ENCODE measurements around the gene GATD1.

Gene GATD1

DNA sequence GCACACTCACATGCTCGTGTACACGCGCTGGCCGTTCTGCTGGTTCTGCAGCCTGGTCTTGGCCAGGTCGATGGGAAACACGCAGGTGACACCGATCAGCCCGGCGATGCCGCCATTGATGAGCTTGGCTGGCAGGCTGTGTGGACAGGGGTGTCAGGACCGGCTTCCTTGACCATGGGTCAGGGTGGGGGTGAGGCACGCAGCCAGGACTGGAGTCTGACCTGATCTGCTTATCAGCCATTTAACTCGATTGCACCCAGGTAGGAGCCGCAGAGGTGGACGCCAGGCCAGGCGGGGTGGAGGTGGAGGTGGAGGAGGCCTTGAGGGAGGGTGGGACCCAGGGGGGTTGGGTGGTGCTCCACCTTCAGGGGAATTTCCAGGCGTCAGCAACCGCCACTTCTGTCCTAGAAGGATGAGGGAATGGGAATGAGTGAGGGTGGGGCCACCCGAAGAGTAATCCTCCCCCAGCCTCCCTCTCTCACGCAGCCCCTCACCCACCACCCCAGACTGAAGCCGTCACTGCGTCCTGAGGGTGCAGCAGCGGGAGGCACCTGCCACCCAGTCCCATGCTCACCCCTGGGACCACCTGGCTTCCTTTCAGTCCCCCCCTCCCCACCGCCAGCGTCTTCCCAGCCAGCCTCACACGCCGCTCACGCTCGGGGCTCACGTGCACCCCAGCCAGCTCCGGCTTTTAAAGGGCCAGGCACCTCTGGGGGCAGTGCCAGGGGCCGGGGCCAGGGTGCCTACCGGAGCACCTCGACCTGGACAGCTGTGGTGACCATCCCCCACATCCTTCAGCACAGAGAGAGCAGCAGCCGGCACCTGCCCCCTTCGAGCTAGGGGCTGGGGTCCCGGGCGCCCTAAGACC, 17.7 kb upstream of the GATD1 start:
- H3K4me3 ChIP-seq (ENCODE audit: low read depth, low read length) = peak overlapping the region; percentile 92
- DNase-seq (ENCODE audit: low read depth) = peak; percentile 41
- TF ChIP-seq, protein P1, sequence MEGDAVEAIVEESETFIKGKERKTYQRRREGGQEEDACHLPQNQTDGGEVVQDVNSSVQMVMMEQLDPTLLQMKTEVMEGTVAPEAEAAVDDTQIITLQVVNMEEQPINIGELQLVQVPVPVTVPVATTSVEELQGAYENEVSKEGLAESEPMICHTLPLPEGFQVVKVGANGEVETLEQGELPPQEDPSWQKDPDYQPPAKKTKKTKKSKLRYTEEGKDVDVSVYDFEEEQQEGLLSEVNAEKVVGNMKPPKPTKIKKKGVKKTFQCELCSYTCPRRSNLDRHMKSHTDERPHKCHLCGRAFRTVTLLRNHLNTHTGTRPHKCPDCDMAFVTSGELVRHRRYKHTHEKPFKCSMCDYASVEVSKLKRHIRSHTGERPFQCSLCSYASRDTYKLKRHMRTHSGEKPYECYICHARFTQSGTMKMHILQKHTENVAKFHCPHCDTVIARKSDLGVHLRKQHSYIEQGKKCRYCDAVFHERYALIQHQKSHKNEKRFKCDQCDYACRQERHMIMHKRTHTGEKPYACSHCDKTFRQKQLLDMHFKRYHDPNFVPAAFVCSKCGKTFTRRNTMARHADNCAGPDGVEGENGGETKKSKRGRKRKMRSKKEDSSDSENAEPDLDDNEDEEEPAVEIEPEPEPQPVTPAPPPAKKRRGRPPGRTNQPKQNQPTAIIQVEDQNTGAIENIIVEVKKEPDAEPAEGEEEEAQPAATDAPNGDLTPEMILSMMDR (IDR thresholded peaks at IDR 0.05; ENCODE audit: insufficient read depth, low read depth, low read length, missing control alignments) = no peak

DNA sequence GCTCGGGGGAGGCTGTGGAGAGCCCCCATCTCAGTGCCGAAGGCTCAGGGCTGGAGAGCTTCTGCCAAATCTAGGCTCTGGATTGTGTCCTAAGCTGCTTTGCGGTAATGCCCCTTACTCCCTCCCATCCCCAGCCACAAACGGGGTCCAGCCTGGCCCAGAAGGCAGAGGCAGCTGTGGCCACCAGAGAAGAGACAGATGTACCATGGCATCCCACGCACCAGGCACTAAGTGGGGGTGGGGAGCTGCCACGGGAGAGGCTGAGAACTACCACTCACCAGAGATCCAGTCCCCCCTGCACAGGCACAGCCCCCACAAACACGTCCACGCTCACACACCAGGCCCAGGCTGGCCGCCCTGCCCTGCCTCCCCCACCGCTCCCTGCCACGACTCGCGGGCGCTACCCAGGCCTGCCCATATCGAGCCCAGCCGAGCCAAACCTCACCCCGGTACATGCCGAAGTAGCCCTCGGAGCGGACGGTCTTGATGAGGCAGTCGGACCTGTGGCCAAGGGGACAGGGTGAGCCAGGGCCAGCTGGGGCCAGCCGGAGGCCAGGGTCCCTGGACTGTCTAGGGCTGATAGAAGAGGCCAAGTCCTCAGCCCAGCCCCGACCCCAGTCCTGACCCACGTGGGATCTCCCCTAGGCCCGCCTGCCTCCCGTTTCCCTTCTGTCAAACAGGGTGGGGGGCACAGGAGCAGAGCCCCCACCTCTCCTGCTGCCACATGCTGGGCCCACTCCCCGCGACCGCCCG, 16.9 kb upstream of the GATD1 start:
- TF ChIP-seq, protein P1 (IDR thresholded peaks at IDR 0.05; ENCODE audit: insufficient read depth, low read depth, low read length, missing control alignments) = no peak
- no peak for DNase-seq (ENCODE audit: low read depth)
- H3K4me3 ChIP-seq (ENCODE audit: low read depth, low read length) = no peak overlapping the region

DNA sequence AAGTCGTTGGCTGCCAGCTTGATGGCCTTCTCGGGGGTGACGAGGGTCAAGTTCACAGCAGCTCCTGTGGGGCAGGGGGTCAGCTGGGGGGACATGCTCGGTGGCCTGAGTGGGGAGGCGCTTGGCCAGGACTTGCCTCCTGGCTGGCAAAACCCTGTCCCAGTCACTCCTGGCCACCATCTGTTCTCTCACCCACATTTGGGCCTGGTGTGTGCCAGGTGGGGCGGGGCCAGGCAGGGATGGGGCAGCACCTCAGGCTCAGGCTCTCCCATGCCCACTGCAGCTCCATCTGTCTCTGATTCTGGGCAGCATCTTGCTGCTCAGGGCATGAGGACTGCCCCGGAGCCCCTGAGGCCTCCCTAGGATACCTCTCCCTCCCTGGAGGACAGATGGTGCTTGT, 16.3 kb upstream of the GATD1 start:
- TF ChIP-seq, protein P1 (IDR thresholded peaks at IDR 0.05; ENCODE audit: insufficient read depth, low read depth, low read length, missing control alignments) = no peak
- DNase-seq (ENCODE audit: low read depth) = no peak
- no peak overlapping the region for H3K4me3 ChIP-seq (ENCODE audit: low read depth, low read length)

DNA sequence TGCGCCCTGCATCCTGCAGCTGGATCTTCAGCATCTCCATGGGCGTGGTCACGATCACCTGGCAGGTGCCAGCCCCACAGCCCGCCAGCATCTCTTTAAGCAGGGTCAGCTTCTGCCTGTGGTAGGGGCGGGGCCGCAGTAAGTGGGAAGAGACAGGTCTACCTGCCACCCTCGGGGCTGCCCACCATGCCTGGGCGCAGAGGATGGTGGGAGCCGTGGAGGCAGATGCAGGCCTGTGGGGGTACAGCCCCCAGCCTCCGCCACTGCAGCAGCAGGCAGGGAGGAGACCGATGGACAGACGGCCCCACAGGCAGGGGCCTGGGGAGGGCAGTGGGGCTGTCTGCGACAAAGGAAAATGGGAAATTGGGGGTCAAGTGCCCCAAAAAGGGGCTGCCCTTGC, 15.6 kb upstream of the GATD1 start:
- no peak overlapping the region for H3K4me3 ChIP-seq (ENCODE audit: low read depth, low read length)
- TF ChIP-seq, protein P1 (IDR thresholded peaks at IDR 0.05; ENCODE audit: insufficient read depth, low read depth, low read length, missing control alignments) = no peak
- no peak for DNase-seq (ENCODE audit: low read depth)

DNA sequence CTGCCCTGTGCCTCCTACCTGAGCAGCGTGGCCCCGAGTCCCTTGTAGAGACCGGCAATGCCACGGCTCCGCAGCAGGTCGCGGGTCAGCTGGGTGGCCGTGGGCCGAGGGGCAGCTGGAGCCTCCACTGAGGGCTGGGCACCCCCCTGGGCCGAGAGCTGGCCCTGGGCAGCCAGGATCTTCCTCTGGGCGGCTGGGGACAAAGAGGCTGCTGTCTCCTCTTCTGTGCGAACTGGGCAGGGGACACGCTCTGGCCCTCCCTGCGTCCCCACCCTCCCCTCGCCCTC, 15.2 kb upstream of the GATD1 start:
- no peak overlapping the region for H3K4me3 ChIP-seq (ENCODE audit: low read depth, low read length)
- TF ChIP-seq, protein P1 (IDR thresholded peaks at IDR 0.05; ENCODE audit: insufficient read depth, low read depth, low read length, missing control alignments) = no peak

DNA sequence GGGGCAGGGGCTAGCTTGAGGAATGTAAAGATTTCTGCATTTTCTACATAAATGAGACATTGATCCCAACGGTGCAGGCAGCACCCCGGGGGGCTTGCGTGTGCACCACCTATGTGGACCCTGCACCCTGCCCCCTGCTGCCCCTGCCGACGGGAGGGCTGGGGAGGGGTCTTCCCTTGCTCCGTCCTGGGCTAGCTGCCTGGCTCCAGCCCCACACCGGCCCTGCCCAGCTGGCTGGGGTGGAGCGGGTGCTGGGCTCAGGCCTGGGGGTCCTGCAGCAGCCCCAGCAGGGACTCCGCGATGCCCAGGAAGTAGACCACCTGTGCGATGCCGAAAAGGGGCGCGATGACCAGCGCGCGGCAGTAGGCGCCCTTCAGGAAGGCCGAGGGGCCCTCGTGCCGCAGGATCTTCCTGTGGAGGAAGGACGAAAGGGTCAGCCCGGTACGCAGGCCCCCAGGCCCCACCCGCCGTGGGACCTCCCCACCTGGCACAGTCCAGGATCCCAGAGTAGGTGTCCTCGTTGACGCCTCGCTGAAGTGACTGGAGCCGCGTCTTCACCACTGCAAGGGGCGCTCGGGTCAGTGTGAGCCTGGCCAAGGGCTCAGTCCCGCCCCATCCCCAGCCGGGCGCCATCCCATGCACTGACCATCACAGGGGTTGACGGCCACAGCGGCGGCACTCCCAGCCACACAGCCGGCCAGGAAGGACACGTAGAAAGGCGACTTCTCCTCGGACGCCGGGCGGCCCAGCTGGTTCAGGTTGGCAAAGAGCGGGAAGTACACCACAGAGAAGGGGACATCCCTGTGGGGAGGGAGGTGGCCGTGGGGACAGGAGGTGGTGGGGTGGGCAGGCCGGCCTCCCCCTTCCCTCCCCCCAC, 14.6 kb upstream of the GATD1 start:
- TF ChIP-seq, protein P1 (IDR thresholded peaks at IDR 0.05; ENCODE audit: insufficient read depth, low read depth, low read length, missing control alignments) = no peak
- DNase-seq (ENCODE audit: low read depth) = no peak
- no peak overlapping the region for H3K4me3 ChIP-seq (ENCODE audit: low read depth, low read length)

More for the DNA sequence above, 15.2 kb upstream of the GATD1 start:
- no peak for DNase-seq (ENCODE audit: low read depth)
